Esophagus muscularis mucosa (tissue), 4 donors: ENCODE results near the gene IFNGR1. TPM values are rescaled to one million over a fixed set of nuclear protein-coding genes. Genes with fewer than 3 reads are reported as not detected.
A peak's percentile ranks its signal among the peaks of the same experiment; 100 is the strongest.

Experiments
- DNase-seq: peaks from one replicate; pipeline ENCODE4 v3.0.0-alpha.2; 2017; ENCODE audit errors: extremely low spot score
- H3K27ac ChIP-seq, 4 donors: fragments of 200-600 bp; sonication (generic); replicated peaks in 1 of 4; 1 replicate in 3 of 4; 2 replicates in 1 of 4; pipeline ENCODE4 v1.5.1; 2016 to 2019; ENCODE audit warnings: mild to moderate bottlenecking in 1 of 4
- H3K27me3 ChIP-seq, 4 donors: fragments of 200-600 bp; sonication (generic); one replicate each; pipeline versions ENCODE4 v1.5.1 to v1.6.0; 2016 to 2019
- H3K36me3 ChIP-seq, 4 donors: fragments of 200-600 bp; sonication (generic); one replicate each; pipeline ENCODE4 v1.5.1; 2016 to 2019
- H3K4me1 ChIP-seq, 4 donors: fragments of 200-600 bp; sonication (generic); one replicate each; pipeline ENCODE4 v1.5.1; 2016 to 2019
- H3K4me3 ChIP-seq, 4 donors: fragments of 200-600 bp; sonication (generic); 1 replicate in 2 of 4; 2 replicates in 2 of 4; pipeline ENCODE4 v1.5.1; 2016 to 2019; ENCODE audit warnings: mild to moderate bottlenecking in 4 of 4, moderate library complexity in 1 of 4
- H3K9me3 ChIP-seq, 4 donors: fragments of 200-600 bp; sonication (generic); 1 replicate in 3 of 4; 2 replicates in 1 of 4; pipeline ENCODE4 v1.5.1; 2016 to 2019
- CTCF ChIP-seq, 3 experiments: fragments of 200-600 bp in 2 of 3; fragments of 450-650 bp in 1 of 3; sonication (generic) in 2 of 3; IDR thresholded peaks; one replicate each; pipeline ENCODE4 v1.5.1; 2017 to 2019; ENCODE audit warnings: antibody characterized with exemption in 3 of 3, mild to moderate bottlenecking in 2 of 3, moderate library complexity in 1 of 3
- EP300 ChIP-seq: sonication (generic); formaldehyde crosslinking; IDR thresholded peaks from one replicate; pipeline ENCODE4 v1.6.1; 2017; ENCODE audit warnings: antibody characterized with exemption
- POLR2A ChIP-seq: fragments of 450-650 bp; IDR thresholded peaks from one replicate; pipeline ENCODE4 v1.6.1; 2017; ENCODE audit warnings: antibody characterized with exemption, moderate library complexity, mild to moderate bottlenecking, low read depth
- POLR2AphosphoS5 ChIP-seq, 2 donors: sonication (generic); formaldehyde crosslinking; IDR thresholded peaks; one replicate each; pipeline ENCODE4 v1.6.1; 2017; ENCODE audit warnings: antibody characterized with exemption in 2 of 2
- WGBS: methylation state at CpG from one replicate; pipeline ENCODE4 v1.1.5; 2018; 5-methylcytosine and 5-hydroxymethylcytosine counted together
- intact Hi-C: fragments of 100-400 bp; cut with DNase I; formaldehyde crosslinking; loops from one replicate; pipeline ENCODE4 v1.15.1; 2023
- total RNA-seq, 4 donors: library from RNA; depleted of rRNA; stranded (reverse); fragments of >200 nt; gene quantifications; one replicate each; pipeline versions ENCODE4 v1.1.0 to v1.2.1, GENCODE V29; 2016

Gene IFNGR1
- 10 to 100 TPM; 52.8 to 95.9 (median 62.9) TPM for total RNA-seq

- Histone ChIP-seq H3K4me1 (peaks cover 43 to 84% (median 72%) of the 10 kb centered on the region in 4 donors), H3K27me3 (no peaks in the 10 kb centered on the region), H3K36me3 (no peaks in the 10 kb centered on the region), H3K9me3 (no peaks in the 10 kb centered on the region), H3K4me3 (peak within 1 kb of the TSS; percentile 88 to 95 (median 92)), H3K27ac (peak within 1 kb of the TSS; percentile 97 to 98 (median 98))
- peak; percentile 99 for DNase-seq
- peak; percentile 99 to 100 for TF ChIP-seq POLR2AphosphoS5 (IDR thresholded peaks at IDR 0.05)
- TF ChIP-seq EP300, result no peak
- TF ChIP-seq POLR2A, result peak; percentile 99
- 3% methylated on average over 23 of the region's 64 CpGs for WGBS
- intact Hi-C loops, result no loop called here
Measured at GRCh38 chr6:137218917-137219663, at the start of gene IFNGR1. IFNGR1 (minus strand) TSS chr6:137219385; CDS start chr6:137219327, 58 bp downstream.

- intact Hi-C loops, result loop anchor here (5.0 kb wide), 1 partner anchor 48 kb away; no protein-coding TSS in a partner anchor
- Histone ChIP-seq H3K27ac (no peak overlapping the region), H3K36me3 (no peaks in the 10 kb centered on the region), H3K27me3 (no peaks in the 10 kb centered on the region), H3K4me3 (no peak overlapping the region), H3K4me1 (peaks cover 4 to 22% (median 7%) of the 10 kb centered on the region in 4 donors), H3K9me3 (no peaks in the 10 kb centered on the region)
- DNase-seq, result no peak
- 87% methylated on average over 3 of the region's 3 CpGs for WGBS
- TF ChIP-seq EP300 (no peak), POLR2A (no peak), POLR2AphosphoS5 (IDR thresholded peaks at IDR 0.05) (no peak), CTCF (IDR thresholded peaks at IDR 0.05) (no peak)
Measured at GRCh38 chr6:137268911-137269310, 49.7 kb upstream of the IFNGR1 start.

- Histone ChIP-seq H3K4me3 (no peak overlapping the region), H3K27me3 (no peaks in the 10 kb centered on the region), H3K27ac (no peak overlapping the region), H3K4me1 (peaks cover 10 to 26% (median 18%) of the 10 kb centered on the region in 4 donors), H3K36me3 (no peaks in the 10 kb centered on the region), H3K9me3 (no peaks in the 10 kb centered on the region)
- intact Hi-C loops, result loop anchor here (5.0 kb wide), 1 partner anchor 51 kb away; no protein-coding TSS in a partner anchor
- DNase-seq, result no peak
- TF ChIP-seq EP300 (no peak), POLR2A (no peak), POLR2AphosphoS5 (IDR thresholded peaks at IDR 0.05) (no peak), CTCF (IDR thresholded peaks at IDR 0.05) (no peak)
- WGBS, result 55% methylated on average over 4 of the region's 4 CpGs
Measured at GRCh38 chr6:137266309-137266586, 47.1 kb upstream of the IFNGR1 start.

- Histone ChIP-seq H3K36me3 (no peaks in the 10 kb centered on the region), H3K27me3 (no peaks in the 10 kb centered on the region), H3K27ac (no peak overlapping the region), H3K4me3 (no peak overlapping the region), H3K4me1 (peaks cover 15 to 30% (median 23%) of the 10 kb centered on the region in 4 donors), H3K9me3 (no peaks in the 10 kb centered on the region)
- WGBS, result 41% methylated on average over 7 of the region's 7 CpGs
- no peak for DNase-seq
- TF ChIP-seq CTCF (IDR thresholded peaks at IDR 0.05) (no peak), EP300 (no peak), POLR2AphosphoS5 (IDR thresholded peaks at IDR 0.05) (no peak), POLR2A (no peak)
- intact Hi-C loops, result loop anchor here (5.0 kb wide), 1 partner anchor 52 kb away; no protein-coding TSS in a partner anchor
Measured at GRCh38 chr6:137265561-137266308, 46.5 kb upstream of the IFNGR1 start.
